ENCODE data around the gene TJP3.

TJP3 gene

GRCh38 chr19:3712663-3713611 is 4.8 kb downstream of the TJP3 start:
- DNase-seq (ENCODE audit: low read depth): no peak

GRCh38 chr19:3716147-3716668 is 8.0 kb downstream of the TJP3 start:
- DNase-seq (ENCODE audit: low read depth): no peak

GRCh38 chr19:3719868-3720267 is 11.7 kb downstream of the TJP3 start:
- DNase-seq (ENCODE audit: low read depth): no peak

- no peak for DNase-seq (ENCODE audit: low read depth)
Measured at GRCh38 chr19:3720349-3720917, 12.2 kb downstream of the TJP3 start.

- peak; percentile 76 for DNase-seq (ENCODE audit: low read depth)
Measured at GRCh38 chr19:3721131-3721886, 13.1 kb downstream of the TJP3 start.

- no peak for DNase-seq (ENCODE audit: low read depth)
Measured at GRCh38 chr19:3721887-3722442, 13.8 kb downstream of the TJP3 start.

- DNase-seq (ENCODE audit: low read depth): no peak
Measured at GRCh38 chr19:3722443-3723109, 14.4 kb downstream of the TJP3 start.

- DNase-seq (ENCODE audit: low read depth): no peak
Measured at GRCh38 chr19:3723110-3723488, 14.9 kb downstream of the TJP3 start.

GRCh38 chr19:3723883-3724282 is 15.7 kb downstream of the TJP3 start:
- DNase-seq (ENCODE audit: low read depth): no peak

GRCh38 chr19:3725121-3725520 is 16.9 kb downstream of the TJP3 start:
- no peak for DNase-seq (ENCODE audit: low read depth)

- no peak for DNase-seq (ENCODE audit: low read depth)
Measured at GRCh38 chr19:3725640-3726310, 17.6 kb downstream of the TJP3 start.

- no peak for DNase-seq (ENCODE audit: low read depth)
Measured at GRCh38 chr19:3730457-3730958, 22.3 kb downstream of the TJP3 start.

- no peak for DNase-seq (ENCODE audit: low read depth)
Measured at GRCh38 chr19:3732108-3732507, 23.9 kb downstream of the TJP3 start.

GRCh38 chr19:3733549-3734309 is 25.5 kb downstream of the TJP3 start:
- no peak for DNase-seq (ENCODE audit: low read depth)

- DNase-seq (ENCODE audit: low read depth): no peak
Measured at GRCh38 chr19:3734310-3734600, 26.1 kb downstream of the TJP3 start.

GRCh38 chr19:3736106-3736724 is 28.0 kb downstream of the TJP3 start:
- no peak for DNase-seq (ENCODE audit: low read depth)

- no peak for DNase-seq (ENCODE audit: low read depth)
Measured at GRCh38 chr19:3737487-3738205, 29.5 kb downstream of the TJP3 start.

GRCh38 chr19:3738477-3739220 is 30.5 kb downstream of the TJP3 start:
- no peak for DNase-seq (ENCODE audit: low read depth)

- no peak for DNase-seq (ENCODE audit: low read depth)
Measured at GRCh38 chr19:3740431-3740830, 32.2 kb downstream of the TJP3 start.

Measured in stimulated activated CD8-positive, alpha-beta memory T cell treated with anti-CD3 and anti-CD28 coated beads, Interleukin-15, amount 100 ng/mL, for 1 hour (primary cell).